ENCODE data around the gene EEFSEC. TPM values are rescaled to one million over a fixed set of nuclear protein-coding genes. Genes with fewer than 3 reads are reported as not detected.
A peak's percentile ranks its signal among the peaks of the same experiment; 100 is the strongest.

EEFSEC gene
- total RNA-seq, 4 donors from 2014 or later, result 25.1 to 43.5 (median 29.5) TPM

DNA sequence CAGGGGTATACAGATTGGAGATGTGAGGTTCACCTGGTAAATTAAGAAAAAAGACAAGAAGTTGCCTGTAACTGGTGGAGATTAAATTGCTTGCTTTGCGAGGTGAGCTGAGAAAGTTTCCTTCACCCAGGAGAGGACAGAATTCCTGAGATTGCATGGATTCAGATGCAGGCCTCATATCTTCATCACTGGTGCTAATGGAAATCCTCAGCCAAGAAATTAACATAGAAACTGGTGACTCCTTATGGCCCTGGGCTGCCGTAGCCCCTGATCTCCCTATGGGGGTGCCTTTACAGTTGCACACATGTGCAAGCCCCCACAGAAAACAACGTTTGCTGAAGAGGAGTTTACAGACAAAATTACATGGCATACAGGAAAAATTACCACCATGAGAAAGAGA is 68.0 kb downstream of the EEFSEC start:
- DNase-seq (ENCODE audit: low spot score in 2 of 2), result no peak
- Histone ChIP-seq H3K4me3 (no peak overlapping the region), H3K27ac (no peak overlapping the region), H3K36me3 (peaks cover 0 to 8% (median 0%) of the 10 kb centered on the region in 3 donors), H3K27me3 (no peaks in the 10 kb centered on the region), H3K4me1 (peaks cover 0 to 8% (median 0%) of the 10 kb centered on the region in 4 donors), H3K9me3 (peaks cover 0 to 8% (median 0%) of the 10 kb centered on the region in 4 donors)
- TF ChIP-seq EP300 (IDR thresholded peaks at IDR 0.05) (no peak), CTCF (IDR thresholded peaks at IDR 0.05) (no peak), POLR2A (IDR thresholded peaks at IDR 0.05) (no peak)
- 76 to 80% methylated on average over 3 of the region's 3 CpGs for WGBS, 2 donors

DNA sequence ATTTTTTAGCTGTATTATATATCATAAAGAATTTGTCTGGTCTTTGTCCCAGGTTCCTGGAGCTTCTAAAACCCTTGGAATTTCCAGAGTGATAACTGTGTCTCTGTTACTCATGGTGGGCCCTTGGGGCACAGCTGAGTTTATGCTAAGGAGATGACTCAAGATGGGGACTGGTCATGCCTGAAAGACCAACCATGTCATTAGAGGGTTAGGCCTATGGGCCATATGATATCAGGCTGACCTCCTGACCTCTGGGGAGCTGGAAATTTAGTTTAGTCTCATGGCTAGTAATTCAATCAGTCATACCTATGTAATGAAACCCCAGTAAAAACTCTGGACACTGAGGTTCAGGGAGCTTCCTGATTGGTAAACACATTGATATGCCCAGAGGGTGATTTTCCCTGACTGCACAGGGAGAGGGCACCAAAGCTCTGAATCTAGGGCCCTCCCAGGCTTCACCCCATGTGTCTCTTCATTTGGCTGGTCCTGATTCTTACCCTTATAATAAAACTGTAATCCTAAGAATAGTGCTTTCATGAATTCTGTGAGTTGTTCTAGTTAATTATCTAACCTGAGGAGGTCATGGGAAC is 69.6 kb downstream of the EEFSEC start:
- peaks cover 0 to 8% (median 0%) of the 10 kb centered on the region in 3 donors for H3K36me3 ChIP-seq
- no peak for DNase-seq (ENCODE audit: low spot score in 2 of 2)
- H3K27me3 ChIP-seq, result no peaks in the 10 kb centered on the region
- peaks cover 0 to 8% (median 0%) of the 10 kb centered on the region in 4 donors for H3K9me3 ChIP-seq
- TF ChIP-seq CTCF (IDR thresholded peaks at IDR 0.05) (no peak), POLR2A (IDR thresholded peaks at IDR 0.05) (no peak), EP300 (IDR thresholded peaks at IDR 0.05) (no peak)
- H3K4me1 ChIP-seq, result peaks cover 0 to 21% (median 0%) of the 10 kb centered on the region in 4 donors
- H3K4me3 ChIP-seq, result no peak overlapping the region
- H3K27ac ChIP-seq, result no peak overlapping the region

DNA sequence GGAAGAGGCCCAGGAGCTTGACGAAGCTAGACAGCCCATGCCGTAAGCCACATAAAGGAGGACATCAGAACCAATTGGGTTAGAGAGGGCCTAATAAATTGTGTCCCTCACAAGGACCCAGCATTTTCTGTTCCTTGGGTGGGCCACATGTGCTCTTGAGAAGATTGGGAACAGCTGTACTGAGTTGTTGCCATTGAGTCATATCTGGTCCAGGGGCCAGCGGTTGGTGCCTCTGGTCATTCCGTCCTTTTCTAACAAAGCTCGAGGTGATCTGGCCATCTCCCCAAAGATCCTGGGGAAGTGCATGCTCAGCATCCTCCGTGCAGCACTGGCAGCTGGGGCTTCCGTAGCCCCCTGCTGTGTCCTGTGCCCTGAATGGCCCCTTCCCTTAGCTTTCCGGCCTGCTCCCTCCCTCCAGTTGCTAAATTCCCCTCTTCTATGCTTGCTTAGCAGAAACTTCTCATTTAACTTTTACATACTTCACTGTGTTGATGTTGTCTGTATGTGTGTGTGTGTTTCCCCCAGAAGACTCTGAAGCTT is 73.0 kb downstream of the EEFSEC start:
- Histone ChIP-seq H3K36me3 (no peaks in the 10 kb centered on the region), H3K27ac (peak overlapping the region in 1 of 4 donors; percentile 72), H3K4me1 (peaks cover 0 to 42% (median 6%) of the 10 kb centered on the region in 4 donors), H3K4me3 (no peak overlapping the region), H3K27me3 (no peaks in the 10 kb centered on the region), H3K9me3 (peaks cover 0 to 8% (median 0%) of the 10 kb centered on the region in 4 donors)
- TF ChIP-seq POLR2A (IDR thresholded peaks at IDR 0.05) (no peak), CTCF (IDR thresholded peaks at IDR 0.05) (no peak), EP300 (IDR thresholded peaks at IDR 0.05) (no peak)
- WGBS, 2 donors, result 74 to 83% methylated on average over 8 of the region's 8 CpGs
- DNase-seq (ENCODE audit: low spot score in 2 of 2), result no peak

GRCh38 chr3:128226795-128227395 is 73.6 kb downstream of the EEFSEC start:
- no peak for DNase-seq (ENCODE audit: low spot score in 2 of 2)
- Histone ChIP-seq H3K4me1 (peaks cover 0 to 49% (median 6%) of the 10 kb centered on the region in 4 donors), H3K27ac (peak overlapping the region in 3 of 4 donors; percentile 32 to 72 (median 38)), H3K36me3 (no peaks in the 10 kb centered on the region), H3K4me3 (no peak overlapping the region), H3K27me3 (no peaks in the 10 kb centered on the region), H3K9me3 (peaks cover 0 to 8% (median 0%) of the 10 kb centered on the region in 4 donors)
- WGBS, 2 donors, result 38% methylated on average over 3 to 5 of the region's 5 CpGs
- TF ChIP-seq EP300 (IDR thresholded peaks at IDR 0.05), result no peak
- peak; percentile 37 to 63 (median 57) for TF ChIP-seq CTCF (IDR thresholded peaks at IDR 0.05)

- no peak for DNase-seq (ENCODE audit: low spot score in 2 of 2)
- Histone ChIP-seq H3K27me3 (no peaks in the 10 kb centered on the region), H3K4me1 (peaks cover 0 to 53% (median 6%) of the 10 kb centered on the region in 4 donors), H3K4me3 (no peak overlapping the region), H3K9me3 (peaks cover 0 to 8% (median 0%) of the 10 kb centered on the region in 4 donors), H3K27ac (peak overlapping the region in 3 of 4 donors; percentile 32 to 72 (median 38)), H3K36me3 (no peaks in the 10 kb centered on the region)
- WGBS, 2 donors, result 74 to 78% methylated on average over 4 of the region's 4 CpGs
- no peak for TF ChIP-seq POLR2A (IDR thresholded peaks at IDR 0.05)
- no peak for TF ChIP-seq EP300 (IDR thresholded peaks at IDR 0.05)
- TF ChIP-seq CTCF (IDR thresholded peaks at IDR 0.05), result no peak
These were observed 74.2 kb downstream of the EEFSEC start for GRCh38 chr3:128227507-128227906.
